Middle frontal gyrus (tissue), 1 donor: ENCODE results near the gene OSBPL10.

Experiments
- DNase-seq: peaks from one replicate; pipeline ENCODE4 v3.0.0-alpha.2; 2015; ENCODE audit warnings: low spot score; ENCODE audit errors: extremely low spot score

The OSBPL10 gene

DNA sequence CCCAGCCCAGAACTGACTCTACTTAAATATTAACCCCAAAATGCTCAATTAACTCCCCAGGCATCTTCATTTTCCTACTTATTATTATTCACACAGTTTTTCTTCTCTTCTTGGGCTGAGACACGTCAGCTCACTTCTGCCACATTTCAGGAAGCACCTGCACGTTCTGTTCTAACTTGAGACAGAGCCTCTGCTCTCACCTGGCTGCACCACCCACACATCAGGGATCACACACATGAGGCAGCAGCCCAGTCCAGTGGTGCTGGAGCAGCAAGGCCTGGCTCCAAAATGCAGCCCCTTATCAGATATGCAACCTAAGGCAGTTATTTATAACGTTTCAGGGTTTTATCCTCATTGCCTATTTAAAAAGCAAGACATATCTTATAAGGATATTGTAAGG is 127.5 kb downstream of the OSBPL10 start:
- DNase-seq = no peak

DNA sequence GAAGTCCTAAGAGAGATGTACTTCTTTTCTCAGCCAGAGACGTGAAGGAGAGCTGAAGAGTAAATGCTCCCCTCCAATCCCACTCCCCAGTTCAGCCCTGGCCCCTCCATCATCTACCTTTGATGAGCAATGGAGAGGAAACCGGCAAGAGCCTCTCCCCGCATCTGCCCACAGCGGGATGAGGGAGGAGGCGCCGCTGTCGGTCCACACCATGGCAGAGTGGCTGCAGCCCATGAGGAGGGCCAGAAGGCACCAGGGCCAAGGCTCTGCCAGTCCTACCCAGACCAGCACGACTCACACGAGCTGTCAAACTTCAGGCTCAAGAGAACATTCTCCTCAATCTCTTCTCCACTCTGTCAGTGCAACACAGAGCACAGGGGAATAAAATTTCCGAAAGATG is 129.8 kb downstream of the OSBPL10 start:
- no peak for DNase-seq

- no peak for DNase-seq
These were observed 132.2 kb downstream of the OSBPL10 start for GRCh38 chr3:31848911-31849310.

DNA sequence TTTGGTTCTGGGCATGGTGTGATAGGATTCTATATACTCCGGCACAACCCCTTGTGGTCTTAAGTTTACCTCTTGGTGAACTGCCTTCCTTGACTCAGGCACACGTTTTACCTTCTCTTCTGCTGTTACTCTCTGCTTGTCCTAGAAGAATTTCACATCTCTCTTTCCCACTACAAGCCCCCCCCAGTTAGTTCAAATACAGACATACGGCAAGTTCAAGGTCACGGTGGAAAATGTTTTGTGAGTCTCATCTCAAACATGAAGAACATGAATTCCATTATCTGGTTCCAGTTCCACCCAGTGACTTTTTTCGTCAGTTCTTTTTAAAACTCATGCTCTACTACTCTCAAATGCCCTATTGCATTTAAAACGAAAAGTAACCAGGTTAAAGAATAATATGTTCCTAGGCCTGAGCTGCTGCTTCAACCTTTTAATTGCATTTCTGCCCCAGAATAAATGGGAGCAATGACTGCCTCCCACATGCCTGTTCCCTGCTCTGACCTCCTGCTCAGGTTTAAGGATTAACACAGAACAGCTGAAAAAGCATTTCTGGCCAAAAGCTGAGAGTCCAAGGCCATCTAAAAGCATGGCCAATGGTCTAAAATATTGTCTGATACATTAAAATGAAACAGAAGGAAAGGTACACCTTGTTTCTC is 132.8 kb downstream of the OSBPL10 start:
- DNase-seq = no peak

- DNase-seq = no peak
These were observed 133.3 kb downstream of the OSBPL10 start for GRCh38 chr3:31847760-31848159.

DNA sequence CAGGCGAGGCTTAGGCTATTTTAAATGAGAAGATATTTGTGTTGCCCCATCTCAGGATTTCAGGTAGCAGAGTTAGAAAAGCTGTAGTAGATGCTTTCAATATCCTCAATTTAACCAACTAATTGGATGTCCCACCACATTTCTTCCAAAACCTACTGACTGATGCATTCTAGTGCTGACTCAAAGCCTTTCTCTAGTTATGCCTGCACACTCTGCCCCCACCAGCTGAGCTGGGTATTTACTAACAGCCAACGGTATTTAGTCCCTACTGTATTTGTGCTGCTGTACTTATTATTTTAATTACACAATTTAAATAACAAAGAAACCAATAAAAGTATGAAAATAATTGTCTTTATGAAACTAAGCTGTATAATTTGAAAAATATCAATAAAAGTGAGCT is 139.5 kb downstream of the OSBPL10 start:
- no peak for DNase-seq

DNA sequence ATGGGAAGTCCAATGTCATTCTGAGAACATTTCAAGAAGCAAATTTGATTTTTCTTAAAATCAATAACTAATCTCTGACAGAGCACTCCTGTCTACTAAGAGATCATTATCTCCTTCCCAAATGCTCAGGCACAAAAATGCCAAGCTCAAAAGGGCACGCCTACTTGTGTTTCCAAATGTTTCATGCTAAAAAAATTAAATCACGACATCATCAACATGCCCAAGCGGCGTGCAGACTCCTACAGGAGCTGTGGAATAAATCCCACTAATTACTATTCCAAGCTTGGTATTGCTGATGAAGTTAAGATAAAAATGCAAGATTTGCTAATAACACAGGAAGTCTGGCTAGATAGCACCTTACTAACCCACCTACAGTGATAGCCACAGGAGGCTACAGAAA is 140.8 kb downstream of the OSBPL10 start:
- no peak for DNase-seq

GRCh38 chr3:31839144-31839917 is 141.7 kb downstream of the OSBPL10 start:
- DNase-seq = no peak

DNA sequence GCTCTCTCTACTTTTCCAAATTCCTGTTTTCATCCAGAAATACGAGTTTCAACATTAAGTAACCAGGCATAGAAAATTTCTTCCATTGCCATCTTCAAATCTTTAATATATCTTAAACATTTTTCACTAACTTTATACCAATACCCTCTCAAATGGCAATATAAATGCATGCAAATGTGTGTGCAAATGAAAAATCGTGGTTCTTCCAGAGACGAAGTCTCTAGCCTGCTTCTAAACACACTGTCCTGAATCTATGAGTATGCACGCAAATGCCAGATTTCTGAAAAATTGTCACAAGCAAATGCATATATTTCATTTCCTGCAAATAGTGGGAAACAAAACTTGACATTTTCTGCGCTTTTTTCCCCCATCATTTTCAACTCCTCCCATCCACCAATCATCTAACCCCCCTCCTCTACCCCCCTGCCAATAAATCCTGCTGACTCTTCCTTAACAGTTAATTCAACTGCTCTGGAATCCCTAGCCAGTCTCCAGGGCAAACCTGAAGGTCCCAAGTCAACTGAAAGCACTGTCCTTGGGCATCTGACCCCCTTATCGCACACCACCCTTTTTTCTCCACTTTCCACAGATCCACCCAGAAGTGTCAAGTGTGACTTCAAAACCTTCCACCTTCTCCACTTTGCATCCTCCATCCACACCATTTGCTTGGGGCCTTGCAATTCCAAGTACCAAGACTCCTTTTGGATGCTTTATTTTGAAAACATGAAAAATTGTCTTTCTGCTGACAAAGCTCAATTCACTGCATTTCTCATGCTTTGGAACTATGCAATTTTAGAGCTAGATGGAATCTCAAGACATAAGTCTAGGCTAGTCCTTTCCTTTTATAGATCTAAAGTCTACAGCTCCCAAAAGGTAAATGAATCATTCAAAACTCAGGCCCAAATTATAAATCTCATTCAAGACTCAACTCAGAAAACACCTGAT is 144.7 kb downstream of the OSBPL10 start:
- DNase-seq = no peak

DNA sequence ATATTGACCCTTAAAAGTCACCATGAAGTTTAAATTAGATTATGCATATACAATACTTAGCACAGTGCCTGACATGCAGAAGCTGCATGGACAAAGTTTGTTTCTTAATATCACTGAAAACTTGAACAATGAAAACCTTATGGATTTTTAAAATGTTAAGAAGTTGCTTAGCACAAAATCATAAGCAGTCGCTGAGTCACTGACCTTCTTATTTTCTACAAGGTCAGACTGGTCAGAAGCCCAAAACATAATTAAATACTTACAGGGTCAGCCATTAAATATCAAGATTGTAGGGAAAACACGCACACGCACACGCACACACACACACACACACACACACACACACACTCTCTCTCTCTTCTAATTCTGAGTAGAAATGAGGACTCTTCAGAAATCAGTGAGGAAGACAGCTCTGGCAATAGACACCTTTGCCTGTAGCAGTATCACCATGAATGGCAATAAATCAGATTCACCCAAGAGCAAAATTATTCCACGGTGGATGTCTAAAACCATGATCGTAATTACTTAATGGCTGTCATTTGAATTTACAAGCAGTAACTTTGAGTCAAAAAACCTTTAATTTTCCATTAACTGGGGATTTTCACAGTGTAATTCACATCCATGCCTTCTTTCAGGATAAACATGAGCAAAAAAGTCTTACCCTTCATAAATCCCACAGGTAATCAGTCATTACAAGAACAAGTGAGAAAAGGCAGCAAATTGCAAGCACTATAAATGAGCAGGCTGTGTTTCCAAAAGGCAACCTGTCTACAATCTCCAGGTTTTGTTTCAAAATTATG is 147.5 kb downstream of the OSBPL10 start:
- DNase-seq = no peak

- no peak for DNase-seq
These were observed 148.5 kb downstream of the OSBPL10 start for GRCh38 chr3:31832551-31832950.

DNA sequence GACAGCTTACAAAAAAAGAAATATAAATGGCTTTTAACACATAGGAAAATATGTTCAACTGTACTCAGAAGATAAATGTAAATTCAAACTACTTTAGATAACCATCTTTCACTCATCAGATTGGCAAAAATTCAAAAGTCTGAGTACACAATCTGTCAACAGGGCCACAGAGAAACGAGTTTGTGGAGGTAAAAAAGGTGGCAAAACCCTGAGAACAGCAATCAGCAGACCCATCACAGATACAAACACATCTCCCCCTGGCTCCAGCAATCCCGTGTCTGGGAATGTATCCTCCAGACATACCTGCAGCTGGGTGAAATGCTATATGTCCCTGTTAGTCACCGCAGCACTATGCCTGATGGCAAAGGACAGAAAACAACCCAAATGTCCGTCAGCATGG is 149.5 kb downstream of the OSBPL10 start:
- no peak for DNase-seq

DNA sequence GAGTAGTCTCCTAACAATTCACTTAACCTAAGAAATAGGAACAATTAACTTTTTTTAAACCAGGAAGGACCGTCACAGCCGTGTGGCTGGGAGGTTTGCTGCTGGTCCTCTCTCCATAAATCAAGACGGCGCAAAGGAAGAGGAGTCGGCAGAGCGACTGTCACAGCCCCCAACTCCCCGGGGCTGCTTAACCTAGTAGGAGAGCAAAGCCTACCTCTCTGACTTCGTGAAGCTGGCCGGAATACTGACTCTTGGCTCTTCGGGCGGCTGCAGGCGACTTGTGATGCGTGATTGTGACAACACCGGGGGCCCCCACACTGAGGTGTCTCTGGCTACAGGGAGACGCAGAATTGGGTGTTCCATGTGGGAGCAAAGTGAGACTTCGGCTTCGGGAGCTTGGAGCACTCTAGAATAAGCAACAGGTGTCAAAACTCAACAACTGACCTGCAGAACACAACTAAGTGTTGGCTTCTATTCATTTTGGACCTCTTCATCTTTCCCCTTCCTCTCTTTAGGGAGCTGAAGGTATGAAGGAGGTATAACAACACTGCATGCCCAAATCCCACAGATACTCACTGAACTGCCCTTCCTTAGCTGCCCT is 151.1 kb downstream of the OSBPL10 start:
- DNase-seq = no peak

GRCh38 chr3:31829010-31829409 is 152.1 kb downstream of the OSBPL10 start:
- no peak for DNase-seq

GRCh38 chr3:31828007-31828406 is 153.1 kb downstream of the OSBPL10 start:
- DNase-seq = no peak

GRCh38 chr3:31823184-31823583 is 157.9 kb downstream of the OSBPL10 start:
- DNase-seq = no peak

GRCh38 chr3:31821118-31821517 is 159.9 kb downstream of the OSBPL10 start:
- no peak for DNase-seq

DNA sequence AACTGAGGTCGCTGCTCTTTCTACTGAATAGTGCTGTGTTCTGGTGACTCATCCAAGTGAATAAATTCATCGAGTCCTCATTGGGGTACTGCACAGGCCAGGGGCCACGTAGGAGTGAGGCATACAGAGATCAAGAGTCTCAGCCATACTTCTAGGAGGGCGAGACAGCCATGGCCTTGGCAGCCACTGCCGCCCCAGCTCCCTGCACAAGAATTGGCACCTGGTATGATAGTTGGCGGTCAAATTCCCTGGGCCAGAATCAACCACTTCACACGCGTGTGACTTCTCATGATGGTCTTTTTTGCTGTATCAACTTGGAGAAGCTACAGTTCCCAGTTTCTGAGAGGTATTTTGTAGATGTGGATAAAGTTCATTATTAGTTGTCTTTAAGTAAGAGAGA is 161.6 kb downstream of the OSBPL10 start:
- DNase-seq = no peak

DNA sequence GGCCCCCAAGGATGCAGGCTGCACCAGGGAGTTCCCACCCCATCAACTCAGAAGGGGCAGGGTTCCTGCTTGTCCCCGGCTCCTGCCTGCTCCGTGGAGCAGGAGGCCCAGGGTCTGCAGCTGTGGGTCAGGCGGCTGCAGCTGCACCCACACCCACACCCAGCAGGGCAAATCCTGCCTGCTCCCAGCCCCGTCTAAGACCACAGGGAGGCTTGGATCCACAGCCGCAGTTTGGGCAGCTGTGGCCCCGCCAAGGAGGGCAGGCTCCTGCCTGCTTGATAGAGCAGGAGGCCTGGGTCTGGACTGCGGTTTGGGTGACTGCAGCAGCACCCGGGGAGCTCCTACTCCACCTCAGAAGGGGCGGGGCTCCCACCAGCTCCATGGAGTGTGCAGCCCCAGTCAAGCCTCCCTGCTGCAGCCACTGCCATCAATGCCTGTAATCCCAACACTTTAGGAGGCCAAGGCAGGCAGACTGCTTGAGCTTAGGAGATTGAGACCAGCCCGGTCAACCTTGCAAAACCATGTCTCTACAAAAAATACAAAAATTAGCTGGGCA is 163.6 kb downstream of the OSBPL10 start:
- no peak for DNase-seq

GRCh38 chr3:31815631-31816440 is 165.2 kb downstream of the OSBPL10 start:
- no peak for DNase-seq
